Motor neuron (in vitro differentiated cells): ENCODE data around the gene CYTH3. TPM values are rescaled to one million over a fixed set of nuclear protein-coding genes. Genes with fewer than 3 reads are reported as not detected.
A peak's percentile ranks its signal among the peaks of the same experiment; 100 is the strongest.

ENCODE experiments used
- ATAC-seq, 8 experiments: fragments of 200-7000 bp; cut with Tn5 transposase; replicated peaks in 6 of 8; 2 replicates each; pipeline ENCODE4 v1.8.0; 2021; ENCODE audit warnings: mild to moderate bottlenecking in 8 of 8, moderate library complexity in 8 of 8
- H3K27ac ChIP-seq, 2 donors: fragments of 250-450 bp; sonication (Bioruptor Pico); 2 replicates each; pipeline ENCODE4 v1.9.0; 2021; ENCODE audit warnings: antibody characterized with exemption in 2 of 2, mild to moderate bottlenecking in 2 of 2, moderate library complexity in 1 of 2
- H3K4me1 ChIP-seq, 2 donors: fragments of 250-450 bp; sonication (Bioruptor Pico); replicated peaks in 1 of 2; 2 replicates each; pipeline ENCODE4 v1.6.1; 2021; ENCODE audit warnings: antibody characterized with exemption in 2 of 2, mild to moderate bottlenecking in 2 of 2, moderate library complexity in 1 of 2
- H3K4me3 ChIP-seq, 5 donors: fragments of 250-450 bp; sonication (Bioruptor Pico); 2 replicates each; pipeline ENCODE4 v1.9.0; 2021; ENCODE audit warnings: antibody characterized with exemption in 5 of 5, mild to moderate bottlenecking in 5 of 5, moderate library complexity in 4 of 5
- WGBS, 10 experiments: fragments of 450-650 bp; shearing (Covaris generic); methylation state at CpG; one replicate each; pipeline ENCODE4 v1.0.0; 2022; 5-methylcytosine and 5-hydroxymethylcytosine counted together
- in situ Hi-C, 9 experiments: fragments of 400-800 bp; cut with MboI; loops; one replicate each; pipeline ENCODE4 v1.15.0; 2021; ENCODE audit warnings: low sequenced_read_pairs in 9 of 9, low pct_unique_long_range_greater_than_20kb in 2 of 9; ENCODE audit not compliant: unreplicated experiment in 9 of 9
- total RNA-seq, 8 experiments: library from RNA; unstranded; fragments of 300-600 nt; gene quantifications; 2 replicates each; pipeline versions ENCODE4 v1.2.3 to v1.2.4, GENCODE V29; 2022

Gene CYTH3
- total RNA-seq, 8 experiments from 2014 or later = 7.6 to 20.0 (median 10.5) TPM

DNA sequence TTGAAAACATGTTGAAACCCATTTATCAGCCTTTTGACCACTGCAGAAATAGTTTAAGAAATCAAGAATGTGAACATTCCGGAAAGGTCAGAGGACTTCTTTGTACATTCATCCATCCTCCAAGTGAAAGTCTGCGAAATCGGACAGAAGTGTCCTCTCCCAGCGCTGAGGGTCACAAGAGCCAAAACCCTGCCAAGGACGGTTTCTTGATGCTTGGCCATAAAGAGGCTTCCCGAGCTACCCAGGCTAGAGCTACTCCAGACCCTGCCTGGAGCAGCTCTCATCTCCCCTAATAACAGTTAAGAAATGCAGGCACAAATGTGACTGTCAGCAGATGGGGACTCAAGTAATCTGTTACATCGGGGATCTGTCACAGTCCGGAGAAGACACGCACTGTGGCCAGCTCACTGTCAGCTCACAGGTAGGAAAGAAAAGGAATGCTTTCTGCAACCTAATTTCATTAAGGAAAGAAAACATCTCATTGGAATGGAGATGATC is 4.5 kb upstream of the CYTH3 start:
- ATAC-seq = no peak
- in situ Hi-C loops = no loop called here
- no peak overlapping the region for H3K4me3 ChIP-seq
- H3K27ac ChIP-seq = no peak overlapping the region
- H3K4me1 ChIP-seq = peaks cover 0 to 2% of the 10 kb centered on the region in 2 donors
- WGBS, 10 experiments = 58 to 100% (median 85%) methylated on average over 1 to 9 of the region's 9 CpGs

DNA sequence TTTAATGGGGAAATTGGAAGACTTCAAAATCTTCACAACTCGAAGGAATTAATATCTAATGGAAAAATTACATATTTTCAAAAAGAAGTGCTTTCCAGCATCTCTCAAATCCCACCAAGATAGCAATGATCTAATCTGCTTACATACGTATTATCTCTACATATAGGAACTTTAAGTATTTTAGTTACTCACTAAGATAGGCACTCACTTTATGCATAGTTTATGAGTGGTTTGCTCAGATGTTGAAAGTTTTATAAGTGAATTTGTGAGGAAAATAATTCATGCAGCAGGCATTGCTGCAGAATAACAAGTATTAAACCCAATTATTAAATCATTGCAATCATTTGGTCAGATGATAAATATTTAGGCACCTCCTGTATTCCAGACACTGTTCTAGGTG is 2.3 kb upstream of the CYTH3 start:
- H3K27ac ChIP-seq = no peak overlapping the region
- in situ Hi-C loops = no loop called here
- H3K4me1 ChIP-seq = peaks cover 2 to 5% of the 10 kb centered on the region in 2 donors
- 47 to 100% (median 75%) methylated on average over 1 to 2 of the region's 2 CpGs; no CpG with 5 or more reads in 2 of the 10 experiments for WGBS, 10 experiments
- no peak for ATAC-seq
- H3K4me3 ChIP-seq = no peak overlapping the region

DNA sequence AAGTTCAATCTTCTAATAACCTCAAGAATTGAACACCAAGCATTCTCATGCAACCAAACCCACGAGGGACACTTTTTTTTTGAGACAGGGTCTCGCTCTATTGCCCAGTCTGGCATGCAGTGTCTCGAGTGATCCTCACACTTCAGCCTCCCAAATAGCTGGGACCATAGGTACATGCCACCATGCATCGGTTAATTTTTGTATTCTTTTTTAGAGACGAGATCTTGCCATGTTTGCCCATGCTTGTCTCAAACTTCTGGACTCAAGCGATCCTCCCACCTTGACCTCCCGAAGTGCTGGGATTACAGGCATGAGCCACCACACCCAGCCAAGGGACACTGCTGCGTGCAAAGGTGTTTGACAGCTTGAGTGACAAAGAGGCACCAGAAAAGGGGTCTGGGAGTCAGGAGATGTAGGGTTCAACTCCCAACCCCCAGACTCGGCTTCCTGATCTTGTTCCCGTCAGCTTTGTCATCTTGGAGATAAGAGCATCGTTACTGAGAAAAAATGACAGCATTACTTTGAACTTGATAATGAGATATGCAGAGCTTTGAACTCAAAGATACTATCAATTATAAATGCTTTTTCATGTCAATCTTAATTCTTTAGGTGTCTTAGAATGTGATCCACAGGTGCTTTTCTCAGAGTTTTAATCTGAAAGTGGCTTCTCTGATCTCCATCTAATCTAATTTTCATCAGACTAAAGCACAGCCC is 1.6 kb upstream of the CYTH3 start:
- peaks cover 2 to 5% of the 10 kb centered on the region in 2 donors for H3K4me1 ChIP-seq
- in situ Hi-C loops = no loop called here
- H3K27ac ChIP-seq = no peak overlapping the region
- no peak for ATAC-seq
- WGBS, 10 experiments = 60 to 96% (median 89%) methylated on average over 1 to 9 of the region's 11 CpGs; no CpG with 5 or more reads in 1 of the 10 experiments
- no peak overlapping the region for H3K4me3 ChIP-seq

GRCh38 chr7:6273380-6273837 is 985 bp upstream of the CYTH3 start:
- in situ Hi-C loops = no loop called here
- Histone ChIP-seq H3K4me3 (peak overlapping the region in 1 of 5 donors; percentile 72), H3K4me1 (peaks cover 2 to 5% of the 10 kb centered on the region in 2 donors), H3K27ac (no peak overlapping the region)
- 33 to 83% (median 72%) methylated on average over 1 to 6 of the region's 6 CpGs; no CpG with 5 or more reads in 3 of the 10 experiments for WGBS, 10 experiments
- ATAC-seq = peak in 1 of 8 experiments; percentile 2

DNA sequence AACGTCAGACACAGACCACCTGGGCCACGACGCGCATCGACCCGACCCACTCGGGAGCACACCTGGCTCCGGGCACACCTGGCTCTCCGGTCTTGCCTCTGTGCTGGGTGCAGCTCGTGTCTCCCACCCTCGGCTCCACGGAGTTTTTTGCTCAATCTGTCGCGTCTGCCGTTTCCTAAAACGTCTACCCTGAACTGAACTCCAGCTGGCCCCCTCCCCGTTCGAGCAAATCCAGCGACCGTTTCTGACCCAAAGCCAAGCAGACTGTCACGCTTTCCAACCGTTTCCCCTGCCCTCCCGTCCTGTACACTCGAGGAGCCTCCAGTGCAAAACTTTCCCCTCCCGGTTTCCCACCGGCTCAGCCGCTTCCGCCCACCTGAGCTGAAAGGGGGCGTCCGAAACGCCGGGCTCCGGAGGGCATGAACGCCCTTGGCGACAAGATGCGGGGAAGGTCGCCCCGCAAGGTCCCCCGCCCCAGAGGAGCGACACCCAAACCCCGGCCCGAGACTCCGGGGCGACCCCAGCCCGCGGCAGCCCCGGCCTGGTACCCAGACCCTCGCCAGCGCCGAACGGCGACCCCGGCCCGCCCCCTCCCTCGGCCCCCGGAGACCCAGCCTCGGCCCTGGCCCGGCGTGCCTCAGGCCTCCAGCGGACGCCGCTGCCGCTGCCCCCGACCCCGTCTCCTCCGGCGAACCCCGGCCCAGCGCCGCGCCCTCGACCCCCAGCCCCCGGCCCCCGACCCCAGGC is 557 bp downstream of the CYTH3 start:
- H3K27ac ChIP-seq = peak overlapping the region; percentile 22 to 68
- peak in 7 of 8 experiments; percentile 2 to 60 (median 46) for ATAC-seq
- H3K4me1 ChIP-seq = peaks cover 2 to 5% of the 10 kb centered on the region in 2 donors
- H3K4me3 ChIP-seq = peak overlapping the region; percentile 60 to 92 (median 83)
- 0 to 2% (median 0%) methylated on average over 2 to 17 of the region's 74 CpGs; no CpG with 5 or more reads in 5 of the 10 experiments for WGBS, 10 experiments
- in situ Hi-C loops = no loop called here

DNA sequence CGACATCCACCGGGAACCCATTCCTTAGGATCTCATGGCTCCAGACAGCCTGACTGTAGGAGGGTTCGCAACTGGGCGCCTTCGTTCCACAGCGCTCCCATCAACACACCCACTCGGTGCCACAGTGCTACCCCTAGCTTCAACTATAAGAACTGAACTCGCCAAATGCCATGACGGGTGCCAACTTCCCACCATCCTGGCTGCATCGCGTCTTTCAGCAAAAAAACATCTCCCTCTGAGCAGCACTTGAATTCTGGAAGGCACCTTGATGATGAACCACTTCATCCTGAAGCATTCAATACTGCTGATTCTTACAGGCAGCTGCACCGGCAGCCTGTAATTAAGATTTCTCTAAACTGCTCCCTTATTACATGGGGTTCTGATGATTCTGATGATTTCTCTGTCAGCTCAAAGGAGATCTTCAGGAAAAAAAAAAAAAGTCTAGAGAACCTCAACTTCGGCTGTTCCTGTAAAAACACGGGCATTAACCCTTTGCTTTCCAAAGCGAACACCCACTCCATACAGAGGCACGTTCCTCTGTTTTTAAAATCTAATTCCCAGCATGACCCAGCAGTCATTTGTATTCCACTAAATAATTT is 1.3 kb downstream of the CYTH3 start:
- H3K27ac ChIP-seq = no peak overlapping the region
- ATAC-seq = peak; percentile 20 to 62 (median 40)

GRCh38 chr7:6269527-6269926 is 2.9 kb downstream of the CYTH3 start:
- ATAC-seq = no peak
- H3K4me1 ChIP-seq = peaks cover 2 to 5% of the 10 kb centered on the region in 2 donors
- 40 to 100% (median 68%) methylated on average over 1 to 4 of the region's 4 CpGs; no CpG with 5 or more reads in 1 of the 10 experiments for WGBS, 10 experiments
- no peak overlapping the region for H3K4me3 ChIP-seq
- in situ Hi-C loops = no loop called here
- no peak overlapping the region for H3K27ac ChIP-seq

More for the DNA sequence above, 1.3 kb downstream of the CYTH3 start:
- peaks cover 2 to 5% of the 10 kb centered on the region in 2 donors for H3K4me1 ChIP-seq
- in situ Hi-C loops = no loop called here
- WGBS, 10 experiments = 0 to 10% (median 0%) methylated on average over 1 to 8 of the region's 16 CpGs; no CpG with 5 or more reads in 2 of the 10 experiments
- H3K4me3 ChIP-seq = peak overlapping the region; percentile 60 to 92 (median 83)

DNA sequence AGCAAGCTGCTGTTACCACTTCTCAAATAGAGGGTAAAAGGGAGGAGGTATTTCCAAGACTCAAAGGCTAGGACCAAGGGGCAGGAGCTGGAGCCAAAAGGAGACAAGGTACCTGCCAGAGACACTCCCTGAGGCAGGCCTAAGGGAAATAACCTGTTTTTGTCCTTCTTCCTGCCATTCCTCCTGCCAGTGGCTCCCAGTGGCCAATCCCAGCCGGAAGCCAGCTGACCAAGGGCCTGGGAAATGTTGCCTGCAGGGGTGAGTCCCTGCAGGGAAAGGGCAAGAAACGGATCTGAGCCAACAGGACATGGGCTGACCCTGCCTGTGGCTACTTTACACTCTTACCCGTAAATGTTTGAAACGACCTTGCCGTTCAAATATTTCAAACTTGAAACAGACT is 3.5 kb downstream of the CYTH3 start:
- in situ Hi-C loops = no loop called here
- Histone ChIP-seq H3K4me1 (peaks cover 2 to 5% of the 10 kb centered on the region in 2 donors), H3K27ac (no peak overlapping the region), H3K4me3 (no peak overlapping the region)
- no peak for ATAC-seq
- WGBS, 10 experiments = 61 to 100% (median 80%) methylated on average over 1 to 4 of the region's 5 CpGs; no CpG with 5 or more reads in 3 of the 10 experiments

DNA sequence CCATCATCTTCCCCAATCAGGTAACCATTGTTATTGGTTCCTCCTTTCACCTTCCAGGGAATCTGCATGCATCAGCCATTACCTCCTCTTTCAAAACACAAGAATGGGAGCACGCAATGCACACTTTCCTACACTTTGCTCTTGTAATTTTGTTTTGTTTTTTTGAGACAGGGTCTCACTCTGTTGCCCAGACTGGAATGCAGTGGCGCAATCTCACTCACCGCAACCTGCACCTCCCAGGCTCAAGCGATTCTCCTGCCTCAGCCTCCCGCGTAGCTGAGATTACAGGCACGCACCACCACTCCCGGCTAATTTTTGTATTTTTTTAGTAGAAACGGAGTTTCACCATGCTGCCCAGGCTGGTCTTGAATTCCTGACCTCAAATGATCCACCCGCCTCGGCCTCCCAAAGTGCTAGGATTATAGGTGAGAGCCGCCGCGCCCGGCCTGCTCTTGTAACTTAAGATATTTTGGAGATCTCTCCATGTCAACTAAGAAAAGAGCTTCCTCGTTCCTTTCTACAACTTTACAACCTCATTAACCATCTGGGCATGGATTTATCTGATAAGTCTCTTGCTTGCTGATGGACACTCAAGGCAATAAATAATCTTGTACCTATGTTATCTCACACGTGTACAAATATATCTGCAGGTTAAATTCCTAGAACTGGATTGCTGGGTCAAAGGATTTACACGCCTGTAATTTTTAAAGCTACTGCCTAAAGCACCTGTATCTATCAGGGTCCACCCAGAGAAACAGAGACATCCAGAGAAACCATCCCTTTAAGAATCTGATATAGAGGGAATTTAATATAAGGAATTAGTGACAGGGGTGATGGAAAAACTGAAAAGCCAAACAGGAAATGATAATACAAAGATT is 4.2 kb downstream of the CYTH3 start:
- WGBS, 10 experiments = 94 to 98% (median 96%) methylated on average over 3 to 17 of the region's 18 CpGs
- in situ Hi-C loops = no loop called here

GRCh38 chr7:6266699-6267098 is 5.7 kb downstream of the CYTH3 start:
- no peak for ATAC-seq
- in situ Hi-C loops = no loop called here
- no peak overlapping the region for H3K4me3 ChIP-seq
- H3K27ac ChIP-seq = no peak overlapping the region
- 70 to 100% (median 89%) methylated on average over 1 to 5 of the region's 7 CpGs; no CpG with 5 or more reads in 2 of the 10 experiments for WGBS, 10 experiments
- peaks cover 0 to 5% of the 10 kb centered on the region in 2 donors for H3K4me1 ChIP-seq

More for the DNA sequence above, 4.2 kb downstream of the CYTH3 start:
- Histone ChIP-seq H3K4me1 (peaks cover 2 to 5% of the 10 kb centered on the region in 2 donors), H3K4me3 (no peak overlapping the region), H3K27ac (no peak overlapping the region)
- no peak for ATAC-seq

DNA sequence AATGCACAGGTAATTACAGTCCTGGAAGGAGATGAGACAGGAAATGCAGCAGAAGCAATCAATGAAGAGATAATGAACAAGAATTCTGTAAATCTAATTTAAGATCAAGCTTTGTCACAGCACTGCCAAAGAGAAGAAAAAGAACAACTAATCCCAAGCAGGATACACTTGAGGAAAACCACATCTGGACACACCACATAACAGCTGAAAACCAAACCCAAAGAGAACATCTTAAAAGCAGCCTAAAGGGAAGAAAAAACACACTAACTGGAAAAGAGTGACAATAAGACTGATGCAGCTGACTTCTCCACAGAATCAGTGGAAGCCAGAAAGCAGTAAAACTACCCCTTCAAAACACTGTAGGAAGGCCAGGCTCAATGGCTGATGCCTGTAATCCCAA is 10.2 kb downstream of the CYTH3 start:
- no peak for ATAC-seq
- Histone ChIP-seq H3K4me3 (no peak overlapping the region), H3K27ac (no peak overlapping the region), H3K4me1 (no peaks in the 10 kb centered on the region)
- in situ Hi-C loops = no loop called here

DNA sequence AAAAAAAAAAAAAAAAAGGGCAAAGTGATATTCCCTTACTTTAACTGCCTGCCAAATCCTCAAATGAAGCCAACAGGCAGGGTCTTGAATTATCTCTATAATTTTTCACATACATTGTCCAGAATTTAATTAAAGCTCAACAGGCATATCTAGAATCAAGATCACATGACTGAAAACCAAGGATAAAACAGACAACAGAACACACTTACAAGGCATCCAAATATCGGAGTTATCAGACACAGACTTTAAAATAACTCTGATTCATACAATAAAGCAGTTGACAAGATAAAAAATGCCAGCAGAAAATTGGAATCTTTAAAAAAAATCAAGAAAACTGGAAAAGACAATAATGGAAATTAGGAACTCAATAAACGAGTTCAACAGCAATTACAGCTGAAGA is 10.7 kb downstream of the CYTH3 start:
- no peak for ATAC-seq
- H3K4me3 ChIP-seq = no peak overlapping the region
- 33 to 100% (median 83%) methylated on average over 1 to 2 of the region's 2 CpGs for WGBS, 10 experiments
- no peak overlapping the region for H3K27ac ChIP-seq
- no peaks in the 10 kb centered on the region for H3K4me1 ChIP-seq
- in situ Hi-C loops = no loop called here
